Activated T-cell treated with anti-CD3 and anti-CD28 coated beads, Interleukin-2, amount 50 U/mL, for 1 hour (primary cell): Measurements from ENCODE around the gene VPS39.

Source experiments
- DNase-seq: peaks from one replicate; pipeline ENCODE4 v3.0.0-alpha.2; 2020

The VPS39 gene

DNA sequence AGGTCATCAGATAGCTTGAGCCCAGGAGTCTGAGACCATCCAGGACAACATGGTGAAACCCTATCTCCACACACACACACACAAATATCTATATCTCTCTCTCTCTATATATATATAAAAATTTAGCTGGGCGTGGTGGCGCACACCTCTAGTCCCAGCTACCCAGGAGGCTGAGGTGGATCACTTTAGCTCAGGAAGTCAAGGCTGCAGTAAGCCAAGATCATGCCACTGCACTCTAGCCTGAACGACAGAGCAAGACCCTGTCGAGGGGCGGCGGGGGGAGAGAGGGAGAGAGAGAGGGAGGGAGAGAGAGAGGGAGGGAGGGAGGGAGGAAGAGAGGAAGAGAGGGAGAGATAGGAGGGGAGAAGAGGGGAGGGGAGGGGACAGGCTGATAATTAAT lies 79.6 kb downstream of the VPS39 start:
- no peak for DNase-seq

DNA sequence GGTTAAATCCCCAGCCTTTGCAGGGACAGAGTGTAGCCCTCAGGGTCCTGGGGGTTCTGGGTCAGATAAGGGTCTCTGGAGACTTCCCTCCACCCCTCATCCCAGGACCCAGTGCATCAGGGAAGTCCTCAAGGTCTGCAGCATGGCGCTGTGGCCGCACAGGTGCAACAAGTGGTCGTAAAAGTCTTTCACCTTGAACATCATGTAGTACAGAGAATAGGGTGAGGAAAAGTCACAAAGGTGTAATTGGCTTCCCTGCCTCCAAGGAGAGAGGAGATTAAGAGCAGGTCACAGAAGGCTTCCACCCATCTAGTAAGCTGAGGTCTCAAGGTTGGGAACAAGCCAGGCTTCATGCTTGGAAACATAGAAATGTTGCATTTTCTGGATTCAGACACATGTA lies 84.6 kb downstream of the VPS39 start:
- no peak for DNase-seq

DNA sequence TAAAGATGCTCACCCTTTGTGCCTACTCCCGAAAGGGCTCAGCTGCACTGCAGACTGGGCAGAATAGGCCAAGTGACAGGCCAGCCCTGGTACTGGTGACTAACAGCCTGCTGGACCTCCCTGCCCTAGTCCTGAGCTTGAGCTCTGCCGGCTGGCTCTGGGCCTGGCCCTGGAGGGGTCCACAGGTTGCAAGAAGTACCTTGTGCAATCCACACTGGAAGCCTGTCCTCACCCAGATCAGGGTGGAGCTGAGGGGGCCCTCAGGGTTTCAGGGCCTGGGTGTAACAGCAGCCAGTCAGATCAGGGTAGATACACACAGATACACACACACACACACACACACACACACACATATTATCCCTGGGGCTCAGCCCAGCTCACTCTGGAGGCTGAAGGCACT lies 86.4 kb downstream of the VPS39 start:
- no peak for DNase-seq

DNA sequence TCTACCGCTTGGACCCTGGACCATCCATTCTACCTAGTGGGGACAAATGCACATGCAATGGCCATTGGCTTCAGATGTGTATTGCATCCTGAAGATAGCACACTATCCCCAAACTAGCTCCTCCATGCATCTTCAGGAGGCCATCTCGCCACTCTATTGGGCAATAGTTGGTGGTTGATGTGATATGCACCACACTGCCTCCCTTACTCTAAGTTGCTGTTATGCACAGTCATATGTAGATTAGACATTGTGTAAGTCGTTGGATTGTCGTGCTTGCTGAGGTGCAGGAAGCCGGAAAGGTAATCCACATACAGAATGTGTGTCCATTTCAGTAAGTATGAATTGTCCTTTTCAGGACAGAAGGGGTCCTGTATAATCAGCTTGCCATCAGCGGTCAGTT lies 87.1 kb downstream of the VPS39 start:
- DNase-seq = no peak

DNA sequence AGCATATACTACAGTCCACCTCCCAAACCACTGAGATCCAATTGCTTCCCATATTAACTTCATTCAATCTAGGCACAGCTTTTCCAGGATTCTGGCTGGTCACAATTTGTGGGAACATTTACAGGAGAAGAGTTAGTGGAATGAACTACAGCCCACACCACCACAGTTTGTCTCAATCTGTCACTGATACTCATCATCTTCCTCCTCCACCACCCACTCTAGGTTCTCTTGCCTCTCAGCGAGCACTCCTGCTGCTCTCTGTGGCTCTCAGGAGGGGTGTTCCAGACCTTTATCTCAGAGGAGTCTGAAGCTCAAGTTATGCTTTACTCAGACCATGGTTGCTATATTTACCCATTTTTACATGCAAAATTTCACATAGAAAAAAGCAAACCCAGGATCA lies 87.8 kb downstream of the VPS39 start:
- no peak for DNase-seq

DNA sequence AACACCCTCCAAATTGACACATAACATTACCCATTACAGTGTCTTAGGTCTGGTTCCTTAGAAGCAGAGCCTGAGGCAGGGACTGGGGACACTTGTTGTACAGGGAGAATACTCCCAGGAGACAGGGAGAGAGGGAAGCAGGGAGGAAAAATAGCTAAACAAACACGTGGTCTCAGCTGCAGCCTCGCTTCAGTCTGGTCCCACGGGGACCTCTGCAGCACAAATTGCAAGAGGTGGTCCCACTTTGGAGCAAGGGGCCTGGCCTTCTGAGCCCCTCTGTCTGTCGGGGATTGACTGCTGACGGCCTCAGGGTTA lies 88.7 kb downstream of the VPS39 start:
- no peak for DNase-seq

DNA sequence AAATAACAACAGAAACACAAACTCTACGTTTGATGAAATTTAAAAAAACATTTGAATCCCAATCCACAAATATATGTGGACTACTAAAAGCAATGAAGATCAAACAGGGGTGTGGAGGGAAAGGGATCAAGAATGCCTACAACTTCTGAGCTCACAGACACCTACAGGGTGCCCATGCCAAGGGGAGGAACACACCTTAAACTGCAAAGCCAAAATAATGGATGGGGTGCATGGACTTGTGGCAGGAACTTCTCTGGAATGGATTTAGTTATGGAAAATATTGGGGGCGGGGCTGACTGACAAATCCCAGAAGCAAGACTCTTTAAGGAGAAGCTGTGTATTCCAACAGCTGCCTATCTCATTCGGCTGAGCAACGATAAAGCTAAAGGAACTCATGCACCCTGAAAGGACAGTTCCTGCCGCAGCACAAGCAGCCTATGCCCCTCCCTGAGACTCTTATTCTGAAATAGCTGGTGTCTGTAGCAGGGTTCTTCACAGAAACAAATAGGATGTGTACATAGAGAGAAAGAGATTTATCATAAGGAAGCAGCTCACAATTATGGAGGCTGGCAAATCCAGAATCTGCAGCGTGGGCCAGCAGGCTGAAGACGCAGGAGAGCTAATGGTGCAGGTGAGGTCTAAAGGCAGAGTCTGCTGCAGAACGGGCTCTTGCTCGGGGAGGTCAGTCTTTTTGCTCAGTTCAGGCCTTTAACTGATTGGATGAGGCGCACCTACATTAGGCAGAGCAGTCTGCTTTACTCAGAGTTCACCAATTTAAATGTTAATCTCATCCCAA lies 89.3 kb downstream of the VPS39 start:
- no peak for DNase-seq

DNA sequence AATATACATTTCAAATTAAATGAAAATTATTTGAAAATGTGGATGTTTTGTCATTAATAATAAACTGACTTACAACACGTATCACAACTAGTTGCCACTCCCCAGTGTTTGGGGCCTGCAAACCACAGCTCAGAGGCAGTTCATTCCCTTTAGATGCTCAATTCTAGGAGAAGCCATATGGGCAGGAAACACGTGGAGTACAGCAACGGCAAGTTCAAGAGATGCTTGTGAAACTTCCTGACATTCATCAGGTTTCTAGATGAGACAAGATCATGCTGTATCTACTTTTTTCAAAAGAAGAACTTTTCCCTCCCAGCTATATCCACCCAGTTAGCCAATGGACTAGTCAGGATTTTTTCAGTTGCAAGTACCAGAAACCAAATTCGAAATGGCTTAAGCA lies 96.2 kb downstream of the VPS39 start:
- DNase-seq = no peak

DNA sequence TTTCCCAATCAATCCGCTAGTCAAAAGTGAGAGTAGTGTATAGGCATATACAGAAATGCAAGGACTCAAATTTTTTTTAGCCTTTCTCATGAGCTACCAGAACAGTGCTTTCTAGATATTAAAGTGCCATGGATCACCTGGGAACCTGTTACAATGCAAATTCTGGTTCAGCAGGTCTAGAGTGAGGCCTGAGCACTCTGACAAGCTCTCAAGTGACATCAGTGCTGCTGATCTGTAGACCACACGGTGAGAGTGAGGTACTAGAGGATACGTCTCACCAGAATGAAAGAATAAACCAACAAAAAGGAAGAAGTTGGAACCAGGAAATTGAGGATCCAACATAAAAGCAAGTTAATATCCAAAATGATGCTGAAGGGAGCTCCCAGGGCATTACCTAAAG lies 97.7 kb downstream of the VPS39 start:
- no peak for DNase-seq

DNA sequence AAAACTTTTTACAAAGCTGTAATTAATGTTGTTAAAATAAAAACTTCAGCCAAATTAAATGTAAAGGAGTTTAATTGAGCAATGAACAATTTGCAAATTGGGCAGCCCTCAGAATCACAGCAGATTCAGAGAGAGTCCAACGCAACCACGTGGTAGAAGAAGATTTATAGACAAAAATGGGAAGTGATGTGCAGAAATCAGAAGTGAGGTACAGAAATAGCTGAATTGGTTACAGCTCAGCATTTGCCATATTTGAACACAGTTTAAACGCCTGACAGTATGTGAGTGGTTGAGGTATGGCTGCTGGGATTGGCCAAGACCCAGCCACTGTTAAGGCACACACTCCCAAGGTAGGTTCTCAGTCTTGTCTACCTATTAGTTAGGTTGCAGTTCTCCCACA lies 99.3 kb downstream of the VPS39 start:
- DNase-seq = no peak
